ENCODE measurements around the gene CEP85L. TPM values are rescaled to one million over a fixed set of nuclear protein-coding genes. Genes with fewer than 3 reads are reported as not detected.

The CEP85L gene
- total and polyA plus RNA-seq, 3 experiments from 2014 or later, result 28.4 to 32.1 (median 29.1) TPM

DNA sequence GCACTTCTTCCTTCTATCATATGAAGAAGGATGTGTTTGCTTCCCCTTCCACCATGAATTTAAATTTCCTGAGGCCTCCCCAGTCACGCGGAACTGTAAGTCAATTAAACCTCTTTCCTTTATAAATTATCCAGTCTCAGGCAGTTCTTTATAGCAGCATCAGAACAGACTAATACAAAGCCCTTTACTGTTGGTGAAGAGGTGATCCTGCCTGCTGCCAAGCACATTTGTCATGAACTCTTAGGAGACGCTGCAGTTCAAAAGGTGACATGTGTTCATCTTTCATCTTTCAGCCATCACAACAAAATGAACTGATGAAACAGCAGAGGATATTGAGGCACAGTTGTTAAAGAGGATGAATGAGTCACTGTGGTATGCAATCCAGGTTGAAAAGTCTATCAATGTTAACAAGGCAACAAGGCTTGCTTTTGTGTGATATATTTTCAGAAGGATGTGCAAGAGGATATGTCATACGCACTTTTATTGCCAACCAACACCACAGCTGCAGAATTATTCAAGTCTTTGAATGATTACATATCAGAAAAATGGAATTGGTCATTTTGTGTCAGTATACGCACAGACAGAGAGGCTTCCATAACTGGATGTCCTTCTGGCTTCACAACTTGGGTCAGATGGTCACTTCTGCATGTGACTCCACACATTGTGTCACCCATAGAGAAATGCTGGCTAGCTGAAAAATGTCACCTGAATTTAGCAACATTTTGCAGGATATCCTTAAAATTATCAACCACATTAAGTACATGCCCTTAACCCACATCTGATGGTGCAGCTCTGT is 155.7 kb downstream of the CEP85L start:
- peaks cover 0 to 2% (median 0%) of the 10 kb centered on the region in 5 donors for H3K9me3 Mint-ChIP-seq
- DNase-seq, result no peak
- no peaks in the 10 kb centered on the region for H3K27me3 ChIP-seq (ENCODE audit: insufficient read depth, low read length, poor library complexity, severe bottlenecking)
- peaks cover 5% of the 10 kb centered on the region for H3K36me3 ChIP-seq (ENCODE audit: insufficient read depth, low read length)
- no peaks in the 10 kb centered on the region for H3K9me3 ChIP-seq (ENCODE audit: low read length)
- H3K4me3 Mint-ChIP-seq, result no peak overlapping the region
- CTCF ChIA-PET, result no interaction called here
- peaks cover 25 to 72% (median 40%) of the 10 kb centered on the region in 3 donors for H3K36me3 Mint-ChIP-seq
- H3K27me3 Mint-ChIP-seq, result no peaks in the 10 kb centered on the region
- H3K4me1 ChIP-seq (ENCODE audit: insufficient read depth, low read length), result no peaks in the 10 kb centered on the region
- no peak overlapping the region for H3K4me3 ChIP-seq (ENCODE audit: low read length)
- no peak overlapping the region for H3K27ac ChIP-seq (ENCODE audit: low read depth, low read length)
- POLR2A ChIA-PET, result no interaction called here
- peak overlapping the region in 1 of 8 donors; percentile 39 for H3K27ac Mint-ChIP-seq
- H3K4me1 Mint-ChIP-seq, result peaks cover 16 to 41% (median 22%) of the 10 kb centered on the region in 3 donors

DNA sequence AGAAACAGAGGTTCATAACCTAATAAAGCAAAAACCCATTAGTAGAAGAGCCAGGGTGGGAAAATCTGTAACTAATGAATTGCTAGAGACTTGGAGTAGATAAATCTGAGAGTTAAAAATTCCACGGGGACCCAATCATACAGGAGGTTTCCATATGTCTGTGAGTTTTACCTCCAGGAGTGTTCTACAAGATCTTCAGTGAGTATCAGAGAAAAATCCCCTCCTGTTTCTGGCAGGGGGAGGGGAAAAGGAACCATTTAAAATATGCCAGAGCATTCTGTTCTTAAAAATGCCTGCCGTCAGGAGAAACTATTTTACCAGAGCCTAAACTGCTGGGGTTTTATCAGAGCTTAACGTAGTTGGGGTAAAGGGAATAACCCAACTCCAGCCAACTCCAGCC is 157.3 kb downstream of the CEP85L start:
- no peak for DNase-seq
- Histone ChIP-seq H3K4me1 (ENCODE audit: insufficient read depth, low read length) (no peaks in the 10 kb centered on the region), H3K4me3 (ENCODE audit: low read length) (no peak overlapping the region), H3K9me3 (ENCODE audit: low read length) (no peaks in the 10 kb centered on the region), H3K36me3 (ENCODE audit: insufficient read depth, low read length) (peaks cover 10% of the 10 kb centered on the region), H3K27ac (ENCODE audit: low read depth, low read length) (no peak overlapping the region), H3K27me3 (ENCODE audit: insufficient read depth, low read length, poor library complexity, severe bottlenecking) (no peaks in the 10 kb centered on the region)
- peaks cover 41 to 81% (median 50%) of the 10 kb centered on the region in 3 donors for H3K36me3 Mint-ChIP-seq
- peaks cover 16 to 32% (median 17%) of the 10 kb centered on the region in 3 donors for H3K4me1 Mint-ChIP-seq
- peak overlapping the region in 1 of 8 donors; percentile 48 for H3K27ac Mint-ChIP-seq
- no peaks in the 10 kb centered on the region for H3K27me3 Mint-ChIP-seq
- CTCF ChIA-PET, result no interaction called here
- POLR2A ChIA-PET, result no interaction called here
- H3K9me3 Mint-ChIP-seq, result peaks cover 7 to 13% (median 11%) of the 10 kb centered on the region in 5 donors
- no peak overlapping the region for H3K4me3 Mint-ChIP-seq

DNA sequence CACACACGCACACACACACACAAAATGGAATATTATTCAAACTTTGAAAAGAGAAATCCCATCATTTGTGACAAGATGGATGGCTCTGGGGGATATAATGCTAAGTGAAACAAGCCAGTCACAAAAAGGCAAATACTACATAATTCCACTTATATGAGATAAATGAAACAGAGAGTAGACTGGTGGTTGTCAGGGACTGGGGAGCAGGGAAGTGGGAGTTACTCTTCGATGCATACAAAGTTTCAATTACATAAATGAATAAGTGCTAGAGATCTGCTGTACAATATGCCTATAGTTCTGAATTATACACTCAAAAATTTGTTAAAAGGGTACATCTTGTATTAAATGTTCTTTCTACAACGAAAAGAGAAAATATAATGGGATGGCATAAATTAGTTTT is 161.4 kb downstream of the CEP85L start:
- Mint-ChIP-seq H3K9me3 (peaks cover 22 to 32% (median 23%) of the 10 kb centered on the region in 5 donors), H3K4me3 (no peak overlapping the region), H3K36me3 (peaks cover 61 to 87% (median 70%) of the 10 kb centered on the region in 3 donors), H3K27ac (no peak overlapping the region), H3K4me1 (peaks cover 10 to 36% (median 14%) of the 10 kb centered on the region in 3 donors), H3K27me3 (no peaks in the 10 kb centered on the region)
- Histone ChIP-seq H3K27me3 (ENCODE audit: insufficient read depth, low read length, poor library complexity, severe bottlenecking) (no peaks in the 10 kb centered on the region), H3K27ac (ENCODE audit: low read depth, low read length) (no peak overlapping the region), H3K9me3 (ENCODE audit: low read length) (no peaks in the 10 kb centered on the region), H3K4me1 (ENCODE audit: insufficient read depth, low read length) (no peaks in the 10 kb centered on the region), H3K36me3 (ENCODE audit: insufficient read depth, low read length) (peaks cover 21% of the 10 kb centered on the region), H3K4me3 (ENCODE audit: low read length) (no peak overlapping the region)
- POLR2A ChIA-PET, result no interaction called here
- CTCF ChIA-PET, result no interaction called here
- DNase-seq, result no peak

DNA sequence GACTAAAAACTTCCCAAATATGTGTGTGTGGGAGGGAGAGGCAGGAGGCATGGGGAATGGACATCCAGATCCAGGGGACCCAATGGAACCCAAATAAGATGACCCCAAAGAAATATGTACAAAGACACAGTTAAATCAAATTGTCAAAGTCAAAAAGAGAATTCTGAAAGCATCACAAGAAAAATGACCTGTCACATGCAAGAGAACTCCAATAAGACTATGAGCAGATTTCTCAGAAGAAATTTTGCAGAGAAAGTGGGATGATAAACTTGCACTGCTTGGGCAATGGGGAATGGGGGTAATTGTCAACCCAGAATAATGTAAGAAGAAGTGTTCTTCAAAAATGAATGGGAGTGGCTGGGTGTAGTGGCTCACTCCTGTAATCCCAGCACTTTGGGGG is 162.8 kb downstream of the CEP85L start:
- H3K36me3 ChIP-seq (ENCODE audit: insufficient read depth, low read length), result peaks cover 21% of the 10 kb centered on the region
- no peak overlapping the region for H3K27ac ChIP-seq (ENCODE audit: low read depth, low read length)
- H3K27ac Mint-ChIP-seq, result peak overlapping the region in 1 of 8 donors; percentile 25
- ChIA-PET CTCF (interaction anchor here (1.1 kb wide), 1 partner anchor 11 kb away, joined by 3 read pairs; no protein-coding TSS in a partner anchor), POLR2A (no interaction called here)
- H3K9me3 Mint-ChIP-seq, result peaks cover 22 to 32% (median 23%) of the 10 kb centered on the region in 5 donors
- peaks cover 60 to 80% (median 68%) of the 10 kb centered on the region in 3 donors for H3K36me3 Mint-ChIP-seq
- H3K4me3 ChIP-seq (ENCODE audit: low read length), result no peak overlapping the region
- no peaks in the 10 kb centered on the region for H3K27me3 ChIP-seq (ENCODE audit: insufficient read depth, low read length, poor library complexity, severe bottlenecking)
- H3K27me3 Mint-ChIP-seq, result no peaks in the 10 kb centered on the region
- no peaks in the 10 kb centered on the region for H3K9me3 ChIP-seq (ENCODE audit: low read length)
- DNase-seq, result no peak
- no peak overlapping the region for H3K4me3 Mint-ChIP-seq
- H3K4me1 ChIP-seq (ENCODE audit: insufficient read depth, low read length), result no peaks in the 10 kb centered on the region
- H3K4me1 Mint-ChIP-seq, result peaks cover 6 to 24% (median 8%) of the 10 kb centered on the region in 3 donors

DNA sequence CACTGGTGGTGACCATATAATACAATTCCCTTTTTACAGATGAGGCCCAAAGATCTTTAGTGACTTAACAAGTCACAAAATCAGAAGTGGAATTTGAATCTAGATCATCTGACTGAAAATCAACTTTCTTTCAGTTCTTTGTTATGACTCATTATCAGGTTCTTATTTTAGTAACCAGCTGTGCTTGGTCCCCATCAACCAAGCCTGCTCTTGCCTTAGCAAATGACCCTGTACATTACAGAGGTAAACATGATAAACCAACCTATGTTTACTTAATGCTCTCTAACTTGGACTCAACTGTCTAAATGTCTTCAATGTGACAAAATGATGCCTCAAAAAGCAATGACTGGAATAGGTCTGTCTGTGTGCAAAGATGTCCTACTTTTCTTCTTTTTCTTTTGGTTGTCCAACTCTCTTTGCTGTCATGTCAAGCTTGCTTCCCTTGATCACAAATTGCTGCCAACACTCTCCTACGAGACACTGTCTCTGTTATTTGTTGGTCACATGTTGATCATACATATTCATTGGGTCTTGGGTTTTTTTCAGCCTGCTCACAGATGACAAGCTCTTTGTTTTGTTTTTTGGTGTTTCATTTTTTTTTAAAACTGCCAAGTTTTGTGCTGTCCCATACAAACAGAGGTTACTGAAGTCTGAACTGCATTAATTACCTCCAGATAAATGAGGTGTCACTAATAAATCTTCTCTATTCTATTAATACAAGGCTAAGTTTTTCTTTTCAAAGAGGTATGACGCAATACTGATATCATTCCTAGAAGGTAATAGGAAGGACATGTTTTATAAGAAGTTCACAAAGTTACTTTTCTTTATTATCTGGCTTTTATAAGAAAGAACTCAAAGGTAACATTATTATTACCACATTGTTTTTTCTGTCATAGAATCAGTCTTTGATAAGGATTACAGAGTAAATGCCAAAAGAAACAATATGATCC is 165.5 kb downstream of the CEP85L start:
- Mint-ChIP-seq H3K4me1 (peaks cover 0 to 10% (median 0%) of the 10 kb centered on the region in 3 donors), H3K9me3 (peaks cover 22 to 32% (median 23%) of the 10 kb centered on the region in 5 donors), H3K4me3 (no peak overlapping the region), H3K27me3 (no peaks in the 10 kb centered on the region), H3K27ac (peak overlapping the region in 1 of 8 donors; percentile 16), H3K36me3 (peaks cover 51 to 75% (median 56%) of the 10 kb centered on the region in 3 donors)
- Histone ChIP-seq H3K4me1 (ENCODE audit: insufficient read depth, low read length) (no peaks in the 10 kb centered on the region), H3K27ac (ENCODE audit: low read depth, low read length) (no peak overlapping the region), H3K4me3 (ENCODE audit: low read length) (no peak overlapping the region), H3K36me3 (ENCODE audit: insufficient read depth, low read length) (peaks cover 17% of the 10 kb centered on the region), H3K9me3 (ENCODE audit: low read length) (no peaks in the 10 kb centered on the region), H3K27me3 (ENCODE audit: insufficient read depth, low read length, poor library complexity, severe bottlenecking) (no peaks in the 10 kb centered on the region)
- DNase-seq, result no peak
- POLR2A ChIA-PET, result interaction anchor here (0.6 kb wide), 1 partner anchor 643 kb away, joined by 3 read pairs; no protein-coding TSS in a partner anchor
- CTCF ChIA-PET, result no interaction called here

DNA sequence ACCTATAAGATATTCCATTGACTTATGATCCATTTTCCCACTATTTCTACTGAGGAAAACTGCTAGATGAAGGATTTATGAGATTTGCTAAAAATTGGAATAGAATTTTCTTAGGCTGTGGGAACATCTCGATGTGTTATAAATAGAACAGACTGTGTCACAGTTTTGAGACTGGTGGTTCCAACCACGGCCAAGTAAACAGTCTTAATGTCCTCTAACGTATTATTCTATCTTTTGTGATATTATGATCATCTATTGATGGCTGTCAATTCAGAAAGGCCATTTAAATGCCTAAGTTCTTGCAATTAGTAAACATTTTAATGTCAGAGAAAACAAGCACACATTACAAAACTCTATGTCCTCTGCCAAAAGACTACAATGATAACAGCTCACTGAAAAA is 174.8 kb downstream of the CEP85L start:
- ChIA-PET POLR2A (no interaction called here), CTCF (interaction anchor here (1.3 kb wide), 1 partner anchor 12 kb away, joined by 3 read pairs; no protein-coding TSS in a partner anchor)
- no peak overlapping the region for H3K4me3 Mint-ChIP-seq
- H3K36me3 ChIP-seq (ENCODE audit: insufficient read depth, low read length), result peaks cover 8% of the 10 kb centered on the region
- no peaks in the 10 kb centered on the region for H3K27me3 Mint-ChIP-seq
- peaks cover 5 to 58% (median 7%) of the 10 kb centered on the region in 3 donors for H3K36me3 Mint-ChIP-seq
- H3K27ac ChIP-seq (ENCODE audit: low read depth, low read length), result no peak overlapping the region
- peaks cover 0 to 8% (median 3%) of the 10 kb centered on the region in 3 donors for H3K4me1 Mint-ChIP-seq
- no peak for DNase-seq
- no peak overlapping the region for H3K27ac Mint-ChIP-seq
- H3K4me3 ChIP-seq (ENCODE audit: low read length), result no peak overlapping the region
- H3K4me1 ChIP-seq (ENCODE audit: insufficient read depth, low read length), result no peaks in the 10 kb centered on the region
- no peaks in the 10 kb centered on the region for H3K9me3 Mint-ChIP-seq
- H3K9me3 ChIP-seq (ENCODE audit: low read length), result no peaks in the 10 kb centered on the region
- no peaks in the 10 kb centered on the region for H3K27me3 ChIP-seq (ENCODE audit: insufficient read depth, low read length, poor library complexity, severe bottlenecking)

DNA sequence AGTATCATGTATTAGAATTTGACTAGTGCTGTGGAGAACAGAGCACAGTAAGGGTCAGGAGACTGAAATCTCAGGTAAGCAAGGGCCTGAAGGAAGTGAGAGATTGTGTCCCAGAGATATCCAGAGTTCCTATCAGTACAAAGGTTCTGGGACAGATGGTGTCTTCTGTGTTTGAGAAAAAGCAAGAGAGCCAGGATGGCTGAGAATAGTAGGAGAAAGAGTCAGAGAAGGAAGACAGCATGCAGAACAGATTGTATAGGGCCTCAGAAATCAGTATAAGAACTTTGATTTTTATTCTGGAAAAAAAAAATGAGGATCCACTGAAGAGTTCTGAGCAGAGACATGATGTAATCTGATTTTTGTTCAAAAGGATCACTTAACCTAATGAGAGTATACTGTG is 178.1 kb downstream of the CEP85L start:
- peaks cover 0 to 8% (median 3%) of the 10 kb centered on the region in 3 donors for H3K4me1 Mint-ChIP-seq
- Histone ChIP-seq H3K36me3 (ENCODE audit: insufficient read depth, low read length) (peaks cover 9% of the 10 kb centered on the region), H3K27ac (ENCODE audit: low read depth, low read length) (no peak overlapping the region), H3K4me3 (ENCODE audit: low read length) (no peak overlapping the region), H3K4me1 (ENCODE audit: insufficient read depth, low read length) (no peaks in the 10 kb centered on the region), H3K27me3 (ENCODE audit: insufficient read depth, low read length, poor library complexity, severe bottlenecking) (no peaks in the 10 kb centered on the region), H3K9me3 (ENCODE audit: low read length) (no peaks in the 10 kb centered on the region)
- peak overlapping the region in 3 of 8 donors; percentile 15 to 83 (median 57) for H3K27ac Mint-ChIP-seq
- CTCF ChIA-PET, result no interaction called here
- no peaks in the 10 kb centered on the region for H3K9me3 Mint-ChIP-seq
- peaks cover 6 to 60% (median 12%) of the 10 kb centered on the region in 3 donors for H3K36me3 Mint-ChIP-seq
- H3K4me3 Mint-ChIP-seq, result no peak overlapping the region
- POLR2A ChIA-PET, result no interaction called here
- no peak for DNase-seq
- no peaks in the 10 kb centered on the region for H3K27me3 Mint-ChIP-seq

All from CD8-positive, alpha-beta memory T cell (primary cell).